Activated T-cell treated with anti-CD3 and anti-CD28 coated beads, Interleukin-2, amount 50 U/mL, for 48 hours (primary cell): ENCODE results near the gene IGFBP5.

ENCODE experiments used
- DNase-seq, 2 experiments: peaks; one replicate each; pipeline ENCODE4 v3.0.0-alpha.2; 2020

Gene IGFBP5

DNA sequence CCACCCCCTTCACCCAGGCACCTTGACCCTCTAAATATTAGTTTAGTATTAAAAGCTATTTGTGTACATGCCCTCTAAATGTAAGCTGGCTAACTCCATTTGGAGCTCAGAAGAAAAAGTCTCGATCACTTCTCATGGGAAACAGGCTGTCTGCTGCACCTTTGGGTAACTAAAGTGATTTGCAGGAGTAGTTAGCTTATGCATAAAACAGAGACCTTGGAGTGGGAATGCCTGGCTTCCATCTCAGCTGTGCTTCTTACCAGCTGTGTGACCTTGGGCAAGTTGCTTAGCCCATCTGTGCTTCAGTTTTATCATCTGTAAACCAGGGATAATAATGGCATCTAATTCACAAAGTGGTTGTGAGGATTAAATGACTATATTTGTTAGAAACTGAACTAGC, 32.2 kb downstream of the IGFBP5 start:
- no peak for DNase-seq

GRCh38 chr2:216661639-216662375, 33.5 kb downstream of the IGFBP5 start:
- DNase-seq: peak in 1 of 2 experiments; percentile 26

GRCh38 chr2:216661051-216661450, 34.3 kb downstream of the IGFBP5 start:
- no peak for DNase-seq

GRCh38 chr2:216660496-216660895, 34.9 kb downstream of the IGFBP5 start:
- no peak for DNase-seq

DNA sequence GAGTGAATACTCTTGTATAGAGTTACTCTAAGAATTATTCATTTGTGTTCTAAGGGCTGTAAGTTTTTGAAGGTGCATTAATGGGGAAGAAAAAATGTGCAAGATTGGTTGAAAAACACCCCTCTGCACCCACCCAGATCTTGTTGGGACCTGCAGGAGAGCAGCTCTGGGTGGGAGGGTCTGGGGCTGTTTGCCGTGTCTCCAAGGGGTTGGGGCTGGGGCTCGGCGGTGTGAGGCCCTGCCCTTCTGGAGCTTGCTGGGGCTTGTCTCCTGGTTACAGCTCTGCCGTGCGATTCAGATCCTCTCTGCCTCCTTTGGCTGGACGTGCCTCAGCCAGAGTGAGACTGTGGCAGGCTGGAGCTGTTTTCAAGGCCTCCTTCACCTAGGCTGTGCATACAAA, 36.1 kb downstream of the IGFBP5 start:
- DNase-seq: no peak

GRCh38 chr2:216658757-216659156, 36.6 kb downstream of the IGFBP5 start:
- DNase-seq: no peak

- no peak for DNase-seq
Observed at GRCh38 chr2:216657980-216658379, 37.4 kb downstream of the IGFBP5 start.

- no peak for DNase-seq
Observed at GRCh38 chr2:216657086-216657855, 38.1 kb downstream of the IGFBP5 start.

DNA sequence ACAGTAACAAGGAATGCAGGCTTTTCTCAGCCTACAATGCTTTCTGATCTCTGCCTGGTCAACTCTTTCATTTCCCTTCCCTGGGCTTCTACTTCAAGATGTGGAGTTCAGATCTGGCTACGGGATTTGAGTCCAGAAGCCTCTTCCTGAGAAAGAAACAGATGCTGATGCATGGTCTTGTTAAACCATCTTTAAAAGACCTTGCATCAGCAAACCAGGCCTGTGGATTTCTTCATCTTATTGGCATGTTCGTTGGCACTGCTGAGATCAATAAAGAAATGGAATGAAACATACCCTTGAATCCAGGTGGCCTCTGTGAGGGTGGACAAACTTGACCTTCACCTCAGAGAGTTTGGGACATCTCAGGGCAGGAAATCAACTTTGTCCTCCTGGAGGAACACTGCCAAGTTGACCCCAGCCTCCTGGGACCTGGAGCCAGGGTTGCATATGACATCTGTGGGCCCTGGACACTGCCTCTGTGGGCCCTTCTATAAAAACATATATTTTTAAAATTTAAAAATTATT, 40.8 kb downstream of the IGFBP5 start:
- DNase-seq: no peak

GRCh38 chr2:216653931-216654365, 41.4 kb downstream of the IGFBP5 start:
- DNase-seq: no peak

DNA sequence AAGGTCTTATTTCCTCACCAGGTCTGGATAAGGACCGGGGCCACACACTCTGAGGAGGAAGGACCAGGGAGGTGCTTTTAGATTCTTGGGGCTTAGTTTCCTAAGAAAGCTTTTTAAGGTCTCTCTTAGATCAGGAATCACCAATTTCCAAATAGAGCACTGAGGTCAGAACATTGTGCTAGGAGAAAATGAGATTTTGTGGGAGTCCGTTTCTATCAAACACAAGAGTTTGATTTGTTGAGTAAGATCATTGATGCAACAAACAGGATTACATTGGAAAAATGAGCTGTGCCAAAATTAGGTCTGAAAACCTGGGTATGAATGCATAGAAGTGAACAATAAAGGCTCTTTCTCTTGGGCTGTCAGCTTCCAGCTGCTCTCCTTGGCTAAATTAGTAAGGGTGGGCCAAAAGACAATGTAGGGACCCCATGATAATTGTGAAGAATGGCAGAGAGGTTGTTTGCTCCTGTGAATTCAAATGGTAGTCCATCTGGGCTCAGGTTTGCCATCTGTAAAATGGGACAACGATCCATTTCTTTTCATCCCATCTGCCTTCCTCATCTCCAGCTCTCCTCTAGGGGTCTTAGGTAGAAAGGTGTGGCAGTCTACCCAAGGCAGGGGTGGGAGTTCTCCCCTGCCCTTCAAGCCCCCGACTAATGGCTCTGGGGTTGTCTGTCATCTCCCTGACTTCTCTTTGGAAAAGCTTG, 42.1 kb downstream of the IGFBP5 start:
- no peak for DNase-seq

- no peak for DNase-seq
Observed at GRCh38 chr2:216652566-216652965, 42.8 kb downstream of the IGFBP5 start.

GRCh38 chr2:216651351-216651881, 43.9 kb downstream of the IGFBP5 start:
- DNase-seq: no peak

DNA sequence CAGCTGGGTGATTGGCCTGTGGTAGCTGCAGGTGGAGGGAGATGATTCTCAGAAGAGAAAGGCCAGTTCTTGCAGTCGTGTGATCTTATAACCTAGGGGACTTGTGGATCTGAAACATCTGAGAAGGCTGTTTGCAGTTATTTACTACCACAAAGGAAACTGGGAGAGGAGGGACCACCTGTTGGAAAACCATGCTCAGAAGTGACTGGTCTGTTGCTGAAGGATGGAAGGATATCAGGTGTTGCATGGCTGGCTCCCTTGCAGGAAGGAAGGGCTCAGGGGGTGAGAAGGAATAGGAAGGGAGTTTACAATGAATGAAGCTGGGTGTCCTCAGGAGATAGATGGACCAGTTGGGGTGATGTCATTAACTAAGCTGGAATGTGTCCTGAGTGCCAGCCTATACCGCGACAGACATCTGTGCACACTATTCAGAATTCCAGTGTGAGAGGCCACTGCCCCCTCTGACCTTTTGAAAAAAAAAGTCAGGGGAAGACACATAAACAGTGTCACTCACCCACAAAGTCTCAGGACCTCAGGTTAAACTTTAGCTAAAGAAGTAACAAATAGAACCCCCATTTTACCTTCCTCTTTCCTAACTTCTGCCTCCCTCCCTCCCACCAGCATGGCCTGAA, 44.6 kb downstream of the IGFBP5 start:
- DNase-seq: no peak

DNA sequence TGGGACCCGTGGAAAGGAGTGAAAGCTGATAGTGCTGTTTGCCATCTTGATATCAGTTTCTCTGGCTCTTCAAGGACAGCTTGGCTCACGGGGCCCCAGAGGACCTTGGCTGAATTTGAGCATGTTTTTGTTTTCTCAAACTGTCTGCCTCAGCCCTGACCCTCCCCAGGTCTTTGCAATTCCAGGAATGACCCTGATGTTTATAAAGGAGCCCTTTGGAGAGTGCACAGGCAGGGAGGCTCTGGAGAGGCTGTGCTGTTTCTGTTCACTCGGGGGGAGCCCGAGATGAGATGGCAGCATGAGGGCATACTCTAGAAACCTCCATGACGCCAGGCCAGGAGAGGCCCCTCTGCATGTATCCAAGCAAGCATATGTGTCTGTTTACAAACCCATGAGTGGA, 45.8 kb downstream of the IGFBP5 start:
- no peak for DNase-seq

- no peak for DNase-seq
Observed at GRCh38 chr2:216648105-216648504, 47.2 kb downstream of the IGFBP5 start.

GRCh38 chr2:216646116-216646515, 49.2 kb downstream of the IGFBP5 start:
- DNase-seq: no peak

- DNase-seq: no peak
Observed at GRCh38 chr2:216645636-216645950, 49.8 kb downstream of the IGFBP5 start.

DNA sequence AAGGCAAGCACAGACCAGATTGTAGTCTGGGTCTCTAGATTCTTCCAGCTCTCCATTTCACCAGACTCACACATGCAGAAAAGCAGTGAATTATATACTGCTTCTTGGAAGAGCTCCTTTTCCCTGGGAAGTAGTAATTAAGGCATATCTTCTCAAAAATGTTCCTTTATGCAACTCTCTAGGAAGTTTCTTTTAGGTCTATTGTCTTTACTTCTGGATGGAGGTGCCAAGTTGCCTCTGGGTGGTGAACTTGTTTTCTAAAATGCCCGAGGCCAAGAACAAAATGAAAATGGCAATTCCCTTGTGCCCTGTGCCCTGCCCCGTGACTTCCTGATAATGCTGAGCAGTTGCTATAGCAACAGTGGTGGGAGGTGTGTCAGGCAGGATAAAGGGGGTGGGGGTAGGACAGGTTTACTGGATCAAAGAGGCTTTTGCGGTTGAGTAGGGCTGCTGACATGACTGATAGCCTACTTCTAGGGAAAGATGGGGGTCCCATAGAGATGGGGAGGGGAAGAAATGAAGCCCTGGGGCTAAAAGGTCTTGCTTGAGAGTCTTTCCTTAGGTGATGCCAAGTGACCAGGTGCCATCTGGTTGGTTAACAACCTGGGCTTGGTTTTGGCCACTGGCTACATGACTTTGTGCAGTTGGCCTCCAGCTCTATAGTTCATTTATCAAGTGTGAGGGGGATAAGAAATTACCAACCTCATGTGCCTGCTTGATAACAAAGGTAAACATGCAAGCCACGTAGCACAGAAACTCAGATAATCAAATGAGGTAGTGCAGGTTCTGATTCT, 50.3 kb downstream of the IGFBP5 start:
- DNase-seq: no peak

DNA sequence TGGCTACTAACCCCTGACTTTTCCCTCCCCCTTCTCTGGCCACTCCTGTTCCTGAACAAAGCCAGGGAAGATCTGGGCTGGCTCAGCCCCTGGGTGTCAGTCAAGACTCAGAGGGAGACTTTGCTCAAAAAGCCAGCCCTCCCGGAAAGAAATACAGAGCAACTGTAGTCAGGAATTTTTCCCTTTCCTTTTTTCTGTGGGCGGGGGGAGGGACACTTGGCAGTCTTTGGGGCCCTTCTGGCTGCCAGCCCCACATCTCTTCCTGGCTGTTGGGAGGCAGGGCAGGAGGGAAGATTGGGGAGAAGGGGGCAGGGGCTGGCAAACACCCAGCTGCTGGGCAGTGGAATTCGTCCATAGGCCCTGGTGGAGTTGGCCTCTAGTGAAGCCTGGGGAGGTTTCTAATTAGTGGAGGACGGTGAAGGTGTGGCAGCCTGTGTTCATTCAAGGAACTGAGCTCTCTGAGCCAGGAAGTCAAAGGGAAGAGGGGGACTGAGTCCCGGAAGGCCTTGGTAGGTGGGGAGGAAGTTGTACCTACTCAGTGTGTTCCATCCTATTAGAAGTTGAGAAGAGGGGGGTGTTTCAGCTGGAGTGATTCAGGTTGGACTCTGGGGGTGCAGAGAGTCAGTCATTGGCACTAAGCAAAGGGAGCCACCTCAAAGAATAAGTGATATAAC, 51.2 kb downstream of the IGFBP5 start:
- DNase-seq: no peak

GRCh38 chr2:216637472-216637871, 57.9 kb downstream of the IGFBP5 start:
- no peak for DNase-seq
